ENCODE measurements around the gene TMEM238.
"Not testable (repeated sequence)": the region's sequence is repeated elsewhere in the genome, so short reads cannot be mapped to it uniquely, and the experiment has no call there.

TMEM238 gene

DNA sequence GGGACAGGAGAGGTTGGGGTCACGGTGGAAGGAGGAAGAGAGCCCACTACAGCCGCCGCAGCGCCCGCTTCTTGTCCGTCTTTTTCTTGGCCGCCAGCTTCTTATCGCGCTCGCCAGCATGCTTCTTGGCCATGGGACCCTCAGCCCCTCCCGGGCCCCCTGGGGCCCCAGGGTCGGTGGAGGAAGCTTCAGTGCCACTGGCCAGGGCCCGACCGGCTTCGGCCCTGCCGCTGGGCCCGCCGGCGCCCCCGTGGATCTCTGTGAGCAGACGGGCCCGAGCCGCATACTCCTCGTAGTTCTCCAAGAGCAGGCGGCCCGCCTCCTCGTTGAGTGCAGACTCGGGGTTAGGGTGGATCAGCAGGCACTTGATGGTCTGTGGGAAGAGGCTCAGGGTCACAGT lies 17.3 kb upstream of the TMEM238 start:
- not testable (repeated sequence) for DNase-seq

DNA sequence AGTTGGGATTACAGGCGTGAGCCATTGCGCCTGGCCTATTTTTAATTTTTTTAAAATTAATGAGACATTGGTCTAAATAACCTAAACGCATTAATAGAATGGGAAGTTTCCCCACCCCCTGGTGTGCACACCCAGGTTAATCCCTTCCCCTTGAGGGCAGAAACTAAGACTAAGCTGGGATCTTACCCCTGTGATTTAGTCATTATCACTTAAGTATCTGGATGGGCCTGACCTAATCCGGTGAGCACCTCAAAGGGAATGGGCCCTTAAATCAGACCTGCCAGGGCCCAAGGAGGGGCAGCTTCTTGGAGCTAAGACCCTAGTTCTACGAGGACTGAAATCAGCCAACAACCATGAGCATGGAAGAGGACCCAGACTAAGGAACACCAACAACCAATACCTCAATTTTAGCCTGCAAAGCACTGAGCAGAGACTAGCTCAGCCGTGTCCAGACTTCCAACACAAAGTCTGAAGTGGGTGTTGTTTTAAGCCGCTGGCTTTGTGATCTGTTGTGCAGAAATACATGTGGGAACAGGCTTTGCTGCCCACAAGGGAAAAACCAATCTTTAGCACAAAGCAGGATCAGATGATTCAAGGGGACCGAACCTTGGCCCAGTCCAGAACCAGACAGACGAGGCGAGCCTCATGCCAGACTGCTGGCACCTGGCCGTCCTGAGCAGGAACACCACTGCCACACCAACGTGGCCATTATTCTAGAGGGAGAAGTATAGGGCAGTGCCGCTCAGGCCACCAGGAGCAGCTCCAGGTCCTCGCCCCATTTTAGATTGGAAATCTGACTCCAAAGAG lies 16.4 kb upstream of the TMEM238 start:
- DNase-seq: no peak

- no peak for DNase-seq
Measured at GRCh38 chr19:55398200-55398925, 14.3 kb upstream of the TMEM238 start.

GRCh38 chr19:55392820-55393761 lies 9.0 kb upstream of the TMEM238 start:
- DNase-seq: no peak

- no peak for DNase-seq
Measured at GRCh38 chr19:55391702-55392615, 7.9 kb upstream of the TMEM238 start.

DNA sequence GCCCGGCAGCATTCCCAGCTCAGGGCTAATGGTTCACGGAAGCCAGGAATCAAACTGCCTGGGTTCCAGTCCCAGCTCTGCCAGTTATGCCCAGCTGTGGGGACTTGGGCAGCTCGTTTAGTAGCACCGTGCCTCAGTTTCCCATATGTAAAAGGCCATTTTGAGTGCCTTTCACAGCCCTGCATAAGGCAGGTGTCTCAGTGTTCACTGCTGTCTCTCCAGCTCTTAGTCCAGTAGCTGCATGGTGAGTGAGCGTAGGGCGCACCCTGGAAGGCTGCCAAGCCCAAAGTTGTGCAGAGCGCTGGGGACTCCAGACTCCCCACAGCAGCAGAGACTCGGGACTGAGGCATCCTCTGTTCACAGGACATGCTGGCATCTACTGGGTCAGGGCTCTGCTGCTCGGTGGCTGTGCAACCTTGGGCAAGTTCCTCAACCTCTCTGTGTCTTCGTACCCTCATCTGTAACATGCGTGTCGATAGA lies 7.1 kb upstream of the TMEM238 start:
- no peak for DNase-seq

DNA sequence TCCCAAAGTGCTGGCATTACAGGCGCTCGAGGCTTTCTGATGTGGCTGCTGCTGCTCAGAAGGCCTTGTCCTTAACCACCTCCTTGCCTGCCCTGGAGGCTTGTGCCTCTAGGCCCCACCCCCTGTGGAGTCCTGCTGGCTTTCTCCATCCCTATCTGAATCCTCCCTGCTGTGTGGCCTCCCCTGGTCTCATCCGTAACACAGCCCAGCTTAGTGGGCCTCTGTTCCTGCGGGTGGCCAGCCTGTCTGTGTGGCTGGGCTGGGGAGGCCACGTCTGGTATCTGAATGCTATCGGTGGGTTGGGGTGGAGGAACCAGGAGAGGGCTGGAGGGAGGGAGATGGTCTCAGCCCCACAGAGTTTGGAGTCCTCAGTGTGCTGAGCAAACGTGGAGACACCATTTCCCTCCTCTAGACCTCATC lies 6.4 kb upstream of the TMEM238 start:
- no peak for DNase-seq

- DNase-seq: no peak
Measured at GRCh38 chr19:55389386-55390317, 5.6 kb upstream of the TMEM238 start.

- DNase-seq: no peak
Measured at GRCh38 chr19:55387736-55388497, 3.8 kb upstream of the TMEM238 start.

DNA sequence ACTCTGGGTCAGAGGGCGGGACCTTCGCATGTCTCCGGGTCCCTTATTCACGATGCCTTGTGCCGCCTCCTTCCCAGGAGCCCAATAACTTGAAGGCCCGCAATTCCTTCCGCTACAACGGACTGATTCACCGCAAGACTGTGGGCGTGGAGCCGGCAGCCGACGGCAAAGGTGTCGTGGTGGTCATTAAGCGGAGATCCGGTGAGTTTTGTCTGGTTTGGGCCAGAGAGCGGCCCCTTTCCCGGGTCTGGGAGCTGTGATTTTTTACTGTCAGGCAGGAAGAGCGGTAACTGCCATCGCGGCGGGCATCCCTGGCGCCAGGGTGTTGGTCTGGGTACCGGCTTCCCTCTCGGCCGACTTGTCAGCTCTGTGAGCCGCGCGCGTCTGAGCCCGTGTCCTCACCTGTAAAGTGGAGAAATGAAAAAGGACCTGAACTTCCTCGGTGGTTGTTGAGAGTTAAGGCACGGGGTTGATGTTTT lies 2.4 kb upstream of the TMEM238 start:
- DNase-seq: no peak

- DNase-seq: peak; percentile 97
Measured at GRCh38 chr19:55385724-55386492, 1.8 kb upstream of the TMEM238 start, which contains the start of gene RPL28. Gene RPL28 (plus strand): TSS chr19:55385932. CDS start chr19:55386358, 426 bp downstream.

- peak; percentile 95 for DNase-seq
Measured at GRCh38 chr19:55384920-55385723, 1.0 kb upstream of the TMEM238 start.

GRCh38 chr19:55383279-55384130 lies 587 bp downstream of the TMEM238 start:
- DNase-seq: peak; percentile 71

DNA sequence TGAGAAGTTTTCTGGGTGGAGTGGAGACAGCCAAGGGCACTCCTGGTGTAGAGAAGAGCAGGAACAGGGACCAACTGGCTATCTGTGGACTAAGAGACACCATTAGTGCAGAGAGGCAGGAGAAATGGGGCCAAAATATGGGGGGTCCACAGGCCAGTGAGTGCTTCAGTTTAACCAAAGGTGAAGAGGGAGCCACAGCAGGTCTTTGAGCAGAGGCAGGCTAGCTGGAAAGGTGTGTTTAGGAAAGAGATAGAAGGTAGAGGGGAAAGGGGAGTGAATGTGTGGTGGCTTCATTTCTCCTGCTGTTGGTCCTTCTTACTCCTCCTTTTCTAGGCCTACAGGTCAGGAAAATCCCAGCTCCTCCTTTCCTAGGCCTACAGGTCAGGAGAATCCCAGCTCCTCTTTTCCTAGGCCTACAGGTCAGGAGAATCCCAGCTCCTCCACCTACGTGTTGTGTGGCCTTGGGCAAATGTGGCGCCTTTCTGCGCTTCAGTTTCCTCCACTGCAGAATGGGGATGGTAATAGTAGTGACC lies 1.5 kb downstream of the TMEM238 start:
- no peak for DNase-seq

DNA sequence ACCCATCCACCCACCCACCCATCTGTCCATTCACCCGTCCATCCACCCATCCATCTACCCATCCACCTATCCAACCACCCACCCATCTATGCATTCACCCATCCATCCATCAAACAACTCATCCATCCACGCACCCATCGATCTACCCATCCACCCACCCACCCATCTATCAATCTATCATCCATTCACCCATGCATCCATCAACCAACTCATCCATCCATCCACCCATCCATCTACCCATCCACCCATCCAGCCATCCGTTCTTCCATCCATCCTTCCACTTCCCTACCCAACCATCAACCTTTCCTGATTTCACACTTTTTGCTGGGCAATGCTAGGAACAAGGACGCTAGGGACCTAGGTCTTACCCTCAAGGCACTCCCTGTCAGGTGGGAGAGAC lies 2.1 kb downstream of the TMEM238 start:
- no peak for DNase-seq

DNA sequence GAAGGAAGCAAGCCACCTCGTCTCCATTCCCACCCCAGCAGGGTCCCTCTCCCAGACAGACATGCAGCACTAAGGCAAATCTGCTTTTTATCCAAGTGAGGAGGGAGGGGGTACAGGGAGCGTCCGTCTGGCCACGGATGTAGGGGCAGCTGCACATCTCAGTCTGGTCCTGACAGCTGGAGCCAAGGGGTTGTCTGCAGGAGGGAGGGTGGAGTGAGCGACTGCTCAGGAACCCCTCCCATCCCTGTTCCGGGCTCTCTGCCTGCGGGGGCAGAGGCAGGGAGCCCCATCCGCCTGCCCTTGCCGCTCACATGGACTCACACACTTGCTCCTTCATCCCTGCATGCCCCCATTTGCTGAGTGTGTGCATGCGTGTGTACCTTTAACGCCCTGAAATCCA lies 4.9 kb downstream of the TMEM238 start:
- DNase-seq: no peak

All from fibroblast of skin of back (primary cell).